Measurements from ENCODE around the gene HRH4.

HRH4 gene

GRCh38 chr18:24466771-24467170, 6.3 kb downstream of the HRH4 start:
- peak; percentile 48 for DNase-seq

- DNase-seq, result no peak
Observed at GRCh38 chr18:24470022-24470618, 9.7 kb downstream of the HRH4 start.

GRCh38 chr18:24470805-24471204, 10.4 kb downstream of the HRH4 start:
- no peak for DNase-seq

GRCh38 chr18:24472591-24472990, 12.2 kb downstream of the HRH4 start:
- no peak for DNase-seq

GRCh38 chr18:24474406-24474805, 14.0 kb downstream of the HRH4 start:
- no peak for DNase-seq

- DNase-seq, result peak; percentile 18
Observed at GRCh38 chr18:24475926-24476589, 15.6 kb downstream of the HRH4 start.

GRCh38 chr18:24479371-24479770, 18.9 kb downstream of the HRH4 start:
- DNase-seq, result no peak

GRCh38 chr18:24482821-24483220, 22.4 kb downstream of the HRH4 start:
- DNase-seq, result no peak

GRCh38 chr18:24485681-24486080, 25.2 kb downstream of the HRH4 start:
- DNase-seq, result no peak

GRCh38 chr18:24486684-24487083, 26.2 kb downstream of the HRH4 start:
- DNase-seq, result no peak

- peak; percentile 67 for DNase-seq
Observed at GRCh38 chr18:24488824-24489493, 28.5 kb downstream of the HRH4 start.

- no peak for DNase-seq
Observed at GRCh38 chr18:24490539-24490938, 30.1 kb downstream of the HRH4 start.

- peak; percentile 60 for DNase-seq
Observed at GRCh38 chr18:24491927-24492834, 31.7 kb downstream of the HRH4 start.

- DNase-seq, result no peak
Observed at GRCh38 chr18:24494586-24494985, 34.1 kb downstream of the HRH4 start.

GRCh38 chr18:24497031-24497754, 36.8 kb downstream of the HRH4 start:
- DNase-seq, result no peak

- no peak for DNase-seq
Observed at GRCh38 chr18:24499814-24500213, 39.4 kb downstream of the HRH4 start.

- peak; percentile 24 for DNase-seq
Observed at GRCh38 chr18:24500217-24500616, 39.8 kb downstream of the HRH4 start.

- DNase-seq, result no peak
Observed at GRCh38 chr18:24500766-24501165, 40.3 kb downstream of the HRH4 start.

- DNase-seq, result no peak
Observed at GRCh38 chr18:24502667-24503523, 42.5 kb downstream of the HRH4 start.

- no peak for DNase-seq
Observed at GRCh38 chr18:24504401-24504800, 44.0 kb downstream of the HRH4 start.

- DNase-seq, result no peak
Observed at GRCh38 chr18:24506175-24506574, 45.7 kb downstream of the HRH4 start.

- no peak for DNase-seq
Observed at GRCh38 chr18:24509435-24509834, 49.0 kb downstream of the HRH4 start.
